Measurements from ENCODE around the gene NIPA2.

- no peak for TF ChIP-seq SP1 (IDR thresholded peaks at IDR 0.05; ENCODE audit: low read depth, low read length)
- no peak for TF ChIP-seq CREB1 (IDR thresholded peaks at IDR 0.05)
- TF ChIP-seq EP300 (IDR thresholded peaks at IDR 0.05; ENCODE audit: borderline replicate concordance in 1 of 2, low read depth in 2 of 2, low read length in 2 of 2), result no peak
- TF ChIP-seq POLR2AphosphoS5 (IDR thresholded peaks at IDR 0.05; ENCODE audit: low read depth, low read length), result no peak
- no peak for TF ChIP-seq CTCF (IDR thresholded peaks at IDR 0.05; ENCODE audit: control extremely low read depth in 1 of 3, insufficient read depth in 1 of 3, low read depth in 1 of 3, low read length in 3 of 3)
- no peak for TF ChIP-seq BCL11A (IDR thresholded peaks at IDR 0.05; ENCODE audit: low read depth in 2 of 2, low read length in 2 of 2)
- no peak for TF ChIP-seq GTF2F1 (IDR thresholded peaks at IDR 0.05; ENCODE audit: borderline replicate concordance, low read depth, low read length)
- no peak for TF ChIP-seq TEAD4 (IDR thresholded peaks at IDR 0.05; ENCODE audit: low read depth, low read length)
- no peak for TF ChIP-seq CHD7 (IDR thresholded peaks at IDR 0.05; ENCODE audit: insufficient replicate concordance, low read length)
- no peak for TF ChIP-seq GABPA (IDR thresholded peaks at IDR 0.05; ENCODE audit: borderline replicate concordance, insufficient read depth, low read length)
- TF ChIP-seq POLR2A (IDR thresholded peaks at IDR 0.05; ENCODE audit: control extremely low read depth in 1 of 2, low read depth in 2 of 2, low read length in 2 of 2), result no peak
These were observed 38.6 kb upstream of the NIPA2 start for GRCh38 chr15:22799902-22800301.

Measured in H1 (cell line).